ENCODE results near the gene CSF2.

Gene CSF2

GRCh38 chr5:132067941-132068808, 5.4 kb upstream of the CSF2 start:
- in situ Hi-C loops (cut with HindIII; ENCODE audit: low sequenced_read_pairs), result no loop called here

- in situ Hi-C loops (cut with HindIII; ENCODE audit: low sequenced_read_pairs), result no loop called here
Observed at GRCh38 chr5:132069561-132069960, 4.0 kb upstream of the CSF2 start.

GRCh38 chr5:132069994-132070393, 3.6 kb upstream of the CSF2 start:
- in situ Hi-C loops (cut with HindIII; ENCODE audit: low sequenced_read_pairs), result no loop called here

GRCh38 chr5:132070460-132071337, 2.9 kb upstream of the CSF2 start:
- in situ Hi-C loops (cut with HindIII; ENCODE audit: low sequenced_read_pairs), result no loop called here

GRCh38 chr5:132071338-132071707, 2.3 kb upstream of the CSF2 start:
- in situ Hi-C loops (cut with HindIII; ENCODE audit: low sequenced_read_pairs), result no loop called here

GRCh38 chr5:132072070-132072469, 1.5 kb upstream of the CSF2 start:
- in situ Hi-C loops (cut with HindIII; ENCODE audit: low sequenced_read_pairs), result no loop called here

- in situ Hi-C loops (cut with HindIII; ENCODE audit: low sequenced_read_pairs), result no loop called here
Observed at GRCh38 chr5:132072528-132072927, 1.1 kb upstream of the CSF2 start.

GRCh38 chr5:132074091-132074771, 642 bp downstream of the CSF2 start:
- in situ Hi-C loops (cut with HindIII; ENCODE audit: low sequenced_read_pairs), result no loop called here

GRCh38 chr5:132074772-132075718, 1.5 kb downstream of the CSF2 start:
- in situ Hi-C loops (cut with HindIII; ENCODE audit: low sequenced_read_pairs), result no loop called here

GRCh38 chr5:132075719-132076077, 2.1 kb downstream of the CSF2 start:
- in situ Hi-C loops (cut with HindIII; ENCODE audit: low sequenced_read_pairs), result no loop called here

- in situ Hi-C loops (cut with HindIII; ENCODE audit: low sequenced_read_pairs), result no loop called here
Observed at GRCh38 chr5:132076202-132076830, 2.7 kb downstream of the CSF2 start.

- in situ Hi-C loops (cut with HindIII; ENCODE audit: low sequenced_read_pairs), result no loop called here
Observed at GRCh38 chr5:132076983-132077382, 3.4 kb downstream of the CSF2 start.

GRCh38 chr5:132079081-132079480, 5.5 kb downstream of the CSF2 start:
- in situ Hi-C loops (cut with HindIII; ENCODE audit: low sequenced_read_pairs), result no loop called here

- in situ Hi-C loops (cut with HindIII; ENCODE audit: low sequenced_read_pairs), result loop anchor here (5.0 kb wide), 2 partner anchors 63 to 67 kb away; partner anchors contain the start of gene ACSL6
Observed at GRCh38 chr5:132079619-132080018, 6.0 kb downstream of the CSF2 start.

GRCh38 chr5:132080595-132080994, 7.0 kb downstream of the CSF2 start:
- in situ Hi-C loops (cut with HindIII; ENCODE audit: low sequenced_read_pairs), result loop anchor here (5.0 kb wide), 2 partner anchors 62 to 68 kb away; partner anchors contain the start of gene ACSL6

GRCh38 chr5:132081458-132081857, 7.9 kb downstream of the CSF2 start:
- in situ Hi-C loops (cut with HindIII; ENCODE audit: low sequenced_read_pairs), result loop anchor here (5.0 kb wide), 2 partner anchors 61 to 69 kb away; partner anchors contain the start of gene ACSL6

GRCh38 chr5:132082329-132083023, 8.9 kb downstream of the CSF2 start:
- in situ Hi-C loops (cut with HindIII; ENCODE audit: low sequenced_read_pairs), result loop anchor here (5.0 kb wide), 2 partner anchors 60 to 70 kb away; partner anchors contain the start of gene ACSL6

GRCh38 chr5:132083071-132083678, 9.6 kb downstream of the CSF2 start:
- in situ Hi-C loops (cut with HindIII; ENCODE audit: low sequenced_read_pairs), result loop anchor here (5.0 kb wide), 2 partner anchors 59 to 71 kb away; partner anchors contain the start of gene ACSL6

All from endothelial cell of hepatic sinusoid (primary cell).